ENCODE measurements around the gene CLBA1.
A peak's percentile ranks its signal among the peaks of the same experiment; 100 is the strongest.
"Not testable (repeated sequence)": the region's sequence is repeated elsewhere in the genome, so short reads cannot be mapped to it uniquely, and the experiment has no call there.

The CLBA1 gene

DNA sequence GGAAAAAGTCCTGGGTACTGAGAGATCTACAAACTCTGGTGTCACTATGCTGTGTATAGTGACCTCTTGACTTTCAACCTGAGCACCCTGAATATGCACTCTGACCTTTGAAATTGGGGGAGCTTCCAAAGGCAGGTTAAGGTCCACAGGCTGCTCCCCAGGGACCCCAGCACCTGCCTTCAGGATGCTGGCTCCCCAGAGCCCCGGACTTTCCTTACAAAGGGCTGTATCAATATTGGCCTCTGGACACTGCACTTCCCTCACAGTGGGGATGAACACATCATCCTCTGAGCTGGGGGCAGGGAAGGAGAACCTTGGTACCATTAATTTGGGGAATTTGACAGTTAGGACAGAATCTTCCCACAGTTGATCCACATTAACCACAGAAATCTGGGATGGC lies 46.6 kb upstream of the CLBA1 start:
- H3K4me3 ChIP-seq (replicated peaks; ENCODE audit: low read depth, low read length) = no peak overlapping the region
- DNase-seq (ENCODE audit: low read depth) = no peak
- TF ChIP-seq, protein P1, sequence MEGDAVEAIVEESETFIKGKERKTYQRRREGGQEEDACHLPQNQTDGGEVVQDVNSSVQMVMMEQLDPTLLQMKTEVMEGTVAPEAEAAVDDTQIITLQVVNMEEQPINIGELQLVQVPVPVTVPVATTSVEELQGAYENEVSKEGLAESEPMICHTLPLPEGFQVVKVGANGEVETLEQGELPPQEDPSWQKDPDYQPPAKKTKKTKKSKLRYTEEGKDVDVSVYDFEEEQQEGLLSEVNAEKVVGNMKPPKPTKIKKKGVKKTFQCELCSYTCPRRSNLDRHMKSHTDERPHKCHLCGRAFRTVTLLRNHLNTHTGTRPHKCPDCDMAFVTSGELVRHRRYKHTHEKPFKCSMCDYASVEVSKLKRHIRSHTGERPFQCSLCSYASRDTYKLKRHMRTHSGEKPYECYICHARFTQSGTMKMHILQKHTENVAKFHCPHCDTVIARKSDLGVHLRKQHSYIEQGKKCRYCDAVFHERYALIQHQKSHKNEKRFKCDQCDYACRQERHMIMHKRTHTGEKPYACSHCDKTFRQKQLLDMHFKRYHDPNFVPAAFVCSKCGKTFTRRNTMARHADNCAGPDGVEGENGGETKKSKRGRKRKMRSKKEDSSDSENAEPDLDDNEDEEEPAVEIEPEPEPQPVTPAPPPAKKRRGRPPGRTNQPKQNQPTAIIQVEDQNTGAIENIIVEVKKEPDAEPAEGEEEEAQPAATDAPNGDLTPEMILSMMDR (IDR thresholded peaks at IDR 0.05; ENCODE audit: low read length, missing control alignments) = no peak

DNA sequence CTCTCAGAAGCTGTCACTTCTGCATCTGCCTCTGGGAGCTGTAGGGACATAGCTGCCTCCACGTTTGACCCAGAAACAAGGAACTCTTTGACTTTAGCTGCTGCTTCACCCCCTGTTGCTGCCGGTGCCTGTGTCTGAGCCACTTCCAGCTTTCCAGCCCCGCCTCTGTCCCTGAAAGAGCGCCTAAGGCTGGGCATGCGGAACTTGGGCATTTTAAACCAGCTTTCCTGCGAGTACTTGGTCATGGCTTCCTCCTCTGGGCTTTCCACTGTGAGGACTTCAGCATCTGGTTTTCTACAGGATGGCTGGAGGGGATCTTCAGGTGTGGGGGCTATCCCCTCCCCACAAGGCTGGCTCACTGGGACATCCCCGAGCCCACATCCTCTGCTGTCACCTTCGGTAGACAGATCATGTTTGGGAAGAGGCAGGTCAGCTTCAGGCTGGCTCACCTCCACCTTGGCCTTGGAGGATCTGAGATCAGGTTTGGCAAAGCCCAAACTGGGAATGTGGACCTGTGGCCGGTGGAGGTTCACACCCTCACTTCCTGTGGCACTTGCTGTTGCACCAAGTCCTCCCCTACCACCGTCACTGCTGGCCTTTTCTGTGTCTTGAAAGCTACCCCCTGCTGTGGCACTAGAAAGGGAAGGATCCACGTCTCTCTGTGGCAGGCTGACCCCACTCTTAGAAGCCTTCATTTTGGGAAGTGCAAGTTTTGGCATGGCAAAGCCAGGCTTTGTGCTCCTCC lies 45.8 kb upstream of the CLBA1 start:
- TF ChIP-seq, protein P1 (IDR thresholded peaks at IDR 0.05; ENCODE audit: low read length, missing control alignments) = no peak
- no peak overlapping the region for H3K4me3 ChIP-seq (replicated peaks; ENCODE audit: low read depth, low read length)
- no peak for DNase-seq (ENCODE audit: low read depth)

DNA sequence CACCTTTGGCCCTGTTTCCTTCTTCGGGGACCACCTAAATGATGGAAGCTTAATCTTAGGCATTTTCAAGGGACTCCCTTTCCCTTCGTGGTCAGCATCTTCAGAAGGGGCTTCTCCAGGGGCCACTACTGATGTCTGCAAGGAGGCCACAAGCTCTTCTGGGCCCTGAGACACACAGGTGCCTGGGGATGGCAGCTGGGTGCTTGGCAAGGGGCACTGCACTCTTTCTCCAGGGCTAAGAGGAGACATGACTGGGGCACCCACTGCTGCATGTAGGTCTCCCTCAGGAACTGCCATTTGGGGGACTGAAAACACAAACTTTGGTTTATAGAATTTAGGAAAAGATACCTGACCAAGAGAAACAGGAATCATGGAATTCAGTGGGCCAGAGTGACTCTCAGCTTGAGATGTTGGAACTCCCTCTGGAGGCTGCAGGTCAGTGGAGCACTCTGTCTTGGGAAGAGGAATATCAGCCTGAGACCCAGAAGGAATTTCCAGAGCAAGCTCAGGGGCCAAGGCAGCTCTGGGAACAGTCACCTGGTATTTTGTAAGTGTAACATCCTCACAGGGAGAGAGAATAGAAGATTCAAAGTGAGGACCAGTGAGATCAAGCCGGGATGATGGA lies 45.0 kb upstream of the CLBA1 start:
- no peak for DNase-seq (ENCODE audit: low read depth)

DNA sequence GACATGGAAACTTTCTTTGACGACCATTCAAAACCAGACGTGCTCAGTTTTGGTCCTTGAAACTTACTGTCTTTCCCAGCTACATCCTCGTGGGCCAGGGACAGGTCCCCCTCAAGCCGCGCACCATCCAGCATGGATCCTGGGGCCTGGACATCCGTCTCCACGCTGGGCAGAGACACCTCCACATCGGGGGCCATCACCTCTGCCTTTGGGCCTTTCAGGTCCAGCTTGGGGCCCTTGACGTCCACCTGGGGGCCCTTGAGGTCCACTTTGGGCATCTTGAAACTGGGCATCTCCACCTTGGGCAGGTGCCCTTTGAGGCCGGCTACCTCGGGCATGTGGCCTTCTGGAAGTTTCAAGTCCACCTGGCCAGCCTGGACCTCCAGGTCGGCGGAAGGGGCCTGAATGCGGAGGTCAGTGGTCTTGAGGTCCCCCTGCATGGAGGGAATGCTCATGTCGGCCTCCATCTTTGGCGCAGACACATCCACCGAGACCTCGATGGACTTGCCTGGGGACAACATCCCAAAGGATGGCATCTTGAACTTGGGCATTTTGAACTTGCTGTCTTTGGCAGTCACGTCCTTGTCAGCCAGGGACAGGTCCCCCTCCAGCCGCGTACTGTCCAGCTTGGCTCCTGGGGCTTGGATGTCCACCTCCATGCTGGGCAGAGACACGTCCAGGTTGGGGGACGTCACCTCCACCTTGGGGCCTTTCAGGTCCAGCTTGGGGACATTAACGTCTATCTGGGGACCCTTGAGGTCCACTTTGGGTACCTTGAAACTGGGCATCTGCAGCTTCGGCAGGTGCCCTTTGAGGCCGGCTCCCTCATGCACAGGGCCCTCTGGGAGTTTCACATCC lies 43.9 kb upstream of the CLBA1 start:
- H3K4me3 ChIP-seq (replicated peaks; ENCODE audit: low read depth, low read length) = no peak overlapping the region
- DNase-seq (ENCODE audit: low read depth) = no peak
- TF ChIP-seq, protein P1 (IDR thresholded peaks at IDR 0.05; ENCODE audit: low read length, missing control alignments) = no peak

More for the DNA sequence above, 45.0 kb upstream of the CLBA1 start:
- TF ChIP-seq, protein P1 (IDR thresholded peaks at IDR 0.05; ENCODE audit: low read length, missing control alignments) = peak; percentile 28
- no peak overlapping the region for H3K4me3 ChIP-seq (replicated peaks; ENCODE audit: low read depth, low read length)

DNA sequence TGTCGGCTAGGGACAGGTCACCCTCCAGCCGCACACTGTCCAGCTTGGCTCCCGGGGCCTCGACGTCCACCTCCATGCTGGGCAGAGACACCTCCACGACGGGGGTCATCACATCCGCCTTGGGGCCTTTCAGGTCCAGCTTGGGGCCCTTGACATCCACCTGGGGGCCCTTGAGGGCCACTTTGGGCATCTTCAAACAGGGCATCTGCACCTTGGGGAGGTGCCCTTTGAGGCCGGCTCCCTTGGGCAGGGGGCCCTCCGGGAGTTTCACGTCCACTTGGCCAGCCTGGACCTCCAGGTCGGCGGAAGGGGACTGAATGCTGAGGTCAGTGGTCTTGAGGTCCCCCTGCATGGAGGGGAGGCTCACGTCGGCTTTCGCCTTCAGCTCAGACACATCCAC lies 43.0 kb upstream of the CLBA1 start:
- TF ChIP-seq, protein P1 (IDR thresholded peaks at IDR 0.05; ENCODE audit: low read length, missing control alignments) = no peak
- DNase-seq (ENCODE audit: low read depth) = no peak

DNA sequence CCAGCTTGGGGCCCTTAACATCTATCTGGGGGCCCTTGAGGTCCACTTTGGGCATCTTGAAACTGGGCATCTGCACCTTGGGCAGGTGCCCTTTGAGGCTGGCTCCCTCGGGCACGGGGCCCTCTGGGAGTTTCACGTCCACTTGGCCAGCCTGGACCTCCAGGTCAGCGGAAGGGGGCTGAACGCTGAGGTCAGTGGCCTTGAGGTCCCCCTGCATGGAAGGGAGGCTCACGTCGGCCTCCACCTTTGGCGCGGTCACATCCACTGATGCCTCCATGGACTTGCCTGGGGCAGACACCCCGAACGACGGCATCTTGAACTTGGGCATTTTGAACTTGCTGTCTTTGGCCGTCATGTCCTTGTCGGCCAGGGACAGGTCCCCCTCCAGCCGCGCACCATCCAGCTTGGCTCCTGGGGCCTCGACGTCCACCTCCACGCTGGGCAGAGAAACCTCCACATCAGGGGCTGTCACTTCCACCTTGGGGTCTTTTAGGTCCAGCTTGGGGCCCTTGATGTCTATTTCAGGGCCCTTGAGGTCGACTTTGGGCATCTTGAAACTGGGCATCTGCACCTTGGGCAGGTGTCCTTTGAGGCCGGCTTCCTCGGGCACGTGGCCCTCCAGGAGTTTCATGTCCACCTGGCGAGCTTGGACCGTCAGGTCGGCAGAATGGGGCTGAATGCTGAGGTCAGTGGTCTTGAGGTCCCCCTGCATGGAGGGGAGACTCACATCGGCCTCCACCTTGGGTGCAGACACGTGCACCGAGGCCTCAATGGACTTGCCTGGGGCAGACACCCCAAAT lies 42.2 kb upstream of the CLBA1 start:
- DNase-seq (ENCODE audit: low read depth); H3K4me3 ChIP-seq (replicated peaks; ENCODE audit: low read depth, low read length): not testable (repeated sequence)

More for the DNA sequence above, 43.0 kb upstream of the CLBA1 start:
- no peak overlapping the region for H3K4me3 ChIP-seq (replicated peaks; ENCODE audit: low read depth, low read length)

DNA sequence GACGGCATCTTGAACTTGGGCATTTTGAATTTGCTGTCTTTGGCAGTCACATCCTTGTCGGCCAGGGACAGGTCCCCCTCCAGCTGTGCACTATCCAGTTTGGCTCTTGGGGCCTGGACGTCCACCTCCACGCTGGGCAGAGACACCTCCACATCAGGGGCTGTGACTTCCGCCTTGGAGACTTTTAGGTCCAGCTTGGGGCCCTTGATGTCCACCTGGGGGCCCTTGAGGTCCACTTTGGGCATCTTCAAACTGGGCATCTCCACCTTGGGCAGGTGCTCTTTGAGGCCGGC lies 41.6 kb upstream of the CLBA1 start:
- not testable (repeated sequence) for H3K4me3 ChIP-seq (replicated peaks; ENCODE audit: low read depth, low read length); DNase-seq (ENCODE audit: low read depth)

DNA sequence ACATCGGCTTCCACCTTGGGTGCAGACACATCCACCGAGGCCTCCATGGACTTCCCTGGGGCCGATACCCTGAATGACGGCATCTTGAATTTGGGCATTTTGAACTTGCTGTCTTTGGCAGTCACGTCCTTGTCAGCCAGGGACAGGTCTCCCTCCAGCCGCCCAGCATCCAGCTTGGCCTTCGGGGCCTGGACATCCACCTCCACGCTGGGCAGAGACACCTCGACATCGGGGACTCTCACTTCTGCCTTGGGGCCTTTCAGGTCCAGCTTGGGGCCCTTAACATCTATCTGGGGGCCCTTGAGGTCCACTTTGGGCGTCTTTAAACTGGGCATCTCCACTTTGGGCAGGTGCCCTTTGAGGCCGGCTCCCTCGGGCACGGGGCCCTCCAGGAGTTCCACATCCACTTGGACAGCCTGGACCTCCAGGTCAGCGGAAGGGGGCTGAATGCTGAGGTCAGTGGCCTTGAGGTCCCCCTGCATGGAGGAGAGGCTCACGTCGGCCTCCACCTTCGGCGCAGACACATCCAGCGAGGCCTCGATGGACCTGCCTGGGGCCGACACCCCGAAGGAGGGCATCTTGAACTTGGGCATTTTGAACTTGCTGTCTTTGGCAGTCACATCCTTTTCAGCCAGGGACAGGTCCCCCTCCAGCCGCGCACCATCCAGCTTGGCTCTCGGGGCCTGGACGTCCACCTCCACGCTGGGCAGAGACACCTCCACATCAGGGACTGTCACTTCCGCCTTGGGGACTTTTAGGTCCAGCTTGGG lies 41.0 kb upstream of the CLBA1 start:
- not testable (repeated sequence) for H3K4me3 ChIP-seq (replicated peaks; ENCODE audit: low read depth, low read length); DNase-seq (ENCODE audit: low read depth)

DNA sequence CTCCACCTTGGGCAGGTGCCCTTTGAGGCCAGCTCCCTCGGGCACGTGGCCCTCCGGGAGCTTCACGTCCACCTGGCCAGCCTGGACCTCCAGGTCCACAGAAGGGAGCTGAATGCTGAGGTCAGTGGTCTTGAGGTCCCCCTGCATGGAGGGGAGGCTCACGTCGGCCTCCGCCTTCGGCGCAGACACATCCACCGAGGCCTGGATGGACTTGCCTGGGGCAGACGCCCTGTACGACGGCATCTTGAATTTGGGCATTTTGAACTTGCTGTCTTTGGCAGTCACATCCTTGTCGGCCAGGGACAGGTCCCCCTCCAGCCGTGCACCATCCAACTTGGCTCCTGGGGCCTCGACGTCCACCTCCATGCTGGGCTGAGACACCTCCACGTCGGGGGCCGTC lies 40.3 kb upstream of the CLBA1 start:
- DNase-seq (ENCODE audit: low read depth); H3K4me3 ChIP-seq (replicated peaks; ENCODE audit: low read depth, low read length): not testable (repeated sequence)

DNA sequence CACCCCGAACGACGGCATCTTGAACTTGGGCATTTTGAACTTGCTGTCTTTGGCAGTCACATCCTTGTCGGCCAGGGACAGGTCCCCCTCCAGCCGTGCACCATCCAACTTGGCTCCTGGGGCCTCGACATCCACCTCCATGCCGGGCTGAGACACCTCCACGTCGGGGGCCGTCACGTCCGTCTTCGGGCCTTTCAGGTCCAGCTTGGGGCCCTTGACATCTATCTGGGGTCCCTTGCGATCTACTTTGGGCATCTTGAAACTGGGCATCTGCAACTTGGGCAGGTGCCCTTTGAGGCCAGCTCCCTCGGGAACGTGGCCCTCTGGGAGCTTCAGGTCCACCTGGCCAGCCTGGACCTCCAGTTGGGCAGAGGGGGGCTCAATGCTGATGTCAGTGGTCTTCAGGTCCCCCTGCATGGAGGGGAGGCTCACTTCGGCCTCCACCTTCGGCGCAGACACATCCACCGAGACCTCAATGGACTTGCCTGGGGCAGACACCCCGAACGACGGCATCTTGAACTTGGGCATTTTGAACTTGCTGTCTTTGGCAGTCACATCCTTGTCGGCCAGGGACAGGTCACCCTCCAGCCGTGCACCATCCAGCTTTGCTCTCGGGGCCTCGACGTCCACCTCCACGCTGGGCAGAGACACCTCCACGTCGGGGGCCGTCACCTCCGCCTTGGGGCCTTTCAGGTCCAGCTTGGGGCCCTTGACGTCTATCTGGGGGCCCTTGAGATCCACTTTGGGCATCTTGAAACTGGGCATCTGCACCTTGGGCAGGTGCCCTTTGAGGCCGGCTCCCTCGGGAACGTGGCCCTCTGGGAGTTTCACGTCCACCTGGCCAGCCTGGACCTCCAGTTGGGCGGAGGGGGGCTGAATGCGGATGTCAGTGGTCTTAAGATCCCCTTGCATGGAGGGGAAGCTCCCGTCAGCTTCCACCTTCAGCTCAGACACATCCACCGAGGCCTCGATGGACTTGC lies 39.3 kb upstream of the CLBA1 start:
- not testable (repeated sequence) for DNase-seq (ENCODE audit: low read depth); H3K4me3 ChIP-seq (replicated peaks; ENCODE audit: low read depth, low read length)

Measured in fibroblast of pulmonary artery (primary cell).